ENCODE results near the gene TMEM129.
"Not testable (repeated sequence)": the region's sequence is repeated elsewhere in the genome, so short reads cannot be mapped to it uniquely, and the experiment has no call there.

GRCh38 chr4:1701671-1702070 lies 19.5 kb downstream of the TMEM129 start:
- TF ChIP-seq MTA3 (IDR thresholded peaks at IDR 0.05; ENCODE audit: borderline replicate concordance, low read length); NRF1 (conservative IDR thresholded peaks at IDR 0.05; ENCODE audit: low read depth, low read length); FOXK2 (IDR thresholded peaks at IDR 0.05): not testable (repeated sequence)

All from GM12878 (cell line).